HepG2 (cell line): ENCODE results near the gene RPE. TPM values are rescaled to one million over a fixed set of nuclear protein-coding genes. Genes with fewer than 3 reads are reported as not detected.

Experiments
- ATAC-seq: fragments of 200-7000 bp; cut with Tn5 transposase; 3 replicates; pipeline ENCODE4 v1.9.1; 2020; ENCODE audit warnings: mild to moderate bottlenecking, moderate library complexity
- BruUV-seq: library from RNA; stranded (reverse); fragments of 400-500 nt; replicated peaks from 2 replicates; lab custom pipeline; 2021; lab: Mats Ljungman, UMichigan
- CTCF ChIA-PET: fragments of 300-600 bp; formaldehyde crosslinking; extraction: SDS; loops from one replicate; lab custom pipeline; 2021; ENCODE audit warnings: low total read pairs, inconsistent platforms, low intra/inter-chr PET ratio; lab: Yijun Ruan, JAX
- POLR2A ChIA-PET: fragments of 350-600 bp; sonication (Branson Sonifier 250); formaldehyde crosslinking; loops from one replicate; lab custom pipeline; 2020; ENCODE audit warnings: antibody characterized with exemption, inconsistent platforms; lab: Yijun Ruan, JAX
- DNase-seq: peaks from one replicate; pipeline ENCODE4 v3.0.0-alpha.2; 2015; ENCODE audit warnings: low spot score
- FAIRE-seq: peaks from 3 replicates; lab custom pipeline; 2011; peaks lifted over from hg19 to GRCh38; lab: Jason Lieb, UNC
- H2AFZ ChIP-seq: one replicate; pipeline ENCODE4 v1.6.1; 2011; ENCODE audit warnings: low read length, inconsistent platforms
- H3K27ac ChIP-seq: fragments of 300-600 bp; 3 replicates; pipeline ENCODE4 v1.8.0; 2011; ENCODE audit warnings: mixed run types, mild to moderate bottlenecking, mixed read lengths, low read length, inconsistent platforms; ENCODE audit not compliant: insufficient read depth; ENCODE audit errors: extremely low read length
- H3K27me3 ChIP-seq, 2 experiments: fragments of 200-600 bp in 1 of 2; 2 replicates in 1 of 2; 3 replicates in 1 of 2; pipeline versions ENCODE4 v1.6.0 to v1.8.0; 2011; ENCODE audit warnings: low read length in 2 of 2, mild to moderate bottlenecking in 2 of 2, moderate library complexity in 2 of 2, inconsistent platforms in 1 of 2; ENCODE audit not compliant: insufficient read depth in 2 of 2, control insufficient read depth in 1 of 2
- H3K36me3 ChIP-seq, 2 experiments: fragments of 200-600 bp in 1 of 2; replicated peaks in 1 of 2; 2 replicates in 1 of 2; 3 replicates in 1 of 2; pipeline versions ENCODE4 v1.5.1 to v1.8.0; 2011; ENCODE audit warnings: low read length in 2 of 2, inconsistent platforms in 1 of 2; ENCODE audit not compliant: insufficient read depth in 2 of 2, control insufficient read depth in 1 of 2
- H3K4me1 ChIP-seq: 2 replicates; pipeline ENCODE4 v1.5.1; 2012; ENCODE audit warnings: low read length, inconsistent platforms; ENCODE audit not compliant: insufficient read depth
- H3K4me2 ChIP-seq: 2 replicates; pipeline ENCODE4 v1.6.0; 2011; ENCODE audit warnings: low read depth, low read length, inconsistent platforms
- H3K4me3 ChIP-seq, 3 experiments: fragments of 200-600 bp in 1 of 3; sonication (generic), shearing (Covaris generic) in 1 of 3; replicated peaks in 1 of 3; 2 replicates each; pipeline ENCODE4 v1.5.1; 2011 to 2016; ENCODE audit warnings: low read length in 3 of 3, inconsistent platforms in 2 of 3, low read depth in 2 of 3, mild to moderate bottlenecking in 2 of 3, control low read depth in 1 of 3, mixed read lengths in 1 of 3; ENCODE audit not compliant: insufficient read depth in 1 of 3
- H3K79me2 ChIP-seq: one replicate; pipeline ENCODE4 v1.6.1; 2011; ENCODE audit warnings: low read length, inconsistent platforms; ENCODE audit not compliant: insufficient read depth
- H3K9ac ChIP-seq: 2 replicates; pipeline ENCODE4 v1.6.0; 2011; ENCODE audit warnings: mild to moderate bottlenecking, low read depth, low read length, inconsistent platforms; ENCODE audit not compliant: insufficient read depth
- H3K9me3 ChIP-seq: 2 replicates; pipeline ENCODE4 v1.5.1; 2012; ENCODE audit warnings: mild to moderate bottlenecking, low read length
- H4K20me1 ChIP-seq: 2 replicates; pipeline ENCODE4 v1.6.0; 2011; ENCODE audit warnings: inconsistent platforms, mild to moderate bottlenecking, low read length, moderate library complexity; ENCODE audit not compliant: insufficient read depth
- AKNA ChIP-seq: sonication (generic); formaldehyde crosslinking; IDR thresholded peaks from 2 replicates; pipeline ENCODE4 v1.4.0; 2020; ENCODE audit warnings: missing genetic modification reagents, borderline replicate concordance
- CBFB ChIP-seq: sonication (generic); formaldehyde crosslinking; IDR thresholded peaks from 2 replicates; pipeline ENCODE4 v1.4.0; 2020; ENCODE audit warnings: missing genetic modification reagents
- DDIT3 ChIP-seq: sonication (generic); formaldehyde crosslinking; IDR thresholded peaks from 2 replicates; pipeline ENCODE4 v1.4.0; 2020; ENCODE audit warnings: mild to moderate bottlenecking, missing genetic modification reagents
- FOXM1 ChIP-seq: sonication (generic); formaldehyde crosslinking; IDR thresholded peaks from 2 replicates; pipeline ENCODE4 v1.5.0; 2020; ENCODE audit warnings: missing genetic modification reagents
- GMEB1 ChIP-seq: sonication (generic); formaldehyde crosslinking; IDR thresholded peaks from 2 replicates; pipeline ENCODE4 v1.5.1; 2020; ENCODE audit warnings: missing genetic modification reagents, mild to moderate bottlenecking, borderline replicate concordance
- ZNF878 ChIP-seq: sonication (generic); formaldehyde crosslinking; IDR thresholded peaks from 2 replicates; pipeline ENCODE4 v1.8.1; 2023; ENCODE audit warnings: mild to moderate bottlenecking, missing genetic modification reagents, moderate library complexity
- ZZZ3 ChIP-seq: sonication (generic); formaldehyde crosslinking; IDR thresholded peaks from 2 replicates; pipeline ENCODE4 v1.4.0; 2020; ENCODE audit warnings: missing genetic modification reagents, mild to moderate bottlenecking, borderline replicate concordance
- WGBS: methylation state at CpG from one replicate; pipeline ENCODE4 v1.1.6; 2017; ENCODE audit warnings: low lambda C conversion rate; 5-methylcytosine and 5-hydroxymethylcytosine counted together
- in situ Hi-C: cut with HindIII; loops from 2 replicates; pipeline ENCODE4 v1.10.0; 2017; ENCODE audit warnings: low pct_unique_long_range_greater_than_20kb; ENCODE audit not compliant: extremely low pct_ligation_motif_present
- intact Hi-C: fragments of 100-400 bp; cut with micrococcal nuclease; formaldehyde crosslinking; loops from one replicate; pipeline ENCODE4 v1.10.0; 2022; ENCODE audit not compliant: unreplicated experiment
- polyA plus RNA-seq, 8 experiments: library from polyadenylated mRNA; depleted of rRNA in 3 of 8; stranded (reverse) in 7 of 8; unstranded in 1 of 8; fragments of >200 nt; fragmentation: Illumina TruSeq in 4 of 8; extraction: Trizol in 4 of 8; gene quantifications; 2 replicates each; pipeline versions ENCODE4 v1.2.1 to v1.2.3, GENCODE V29; 2011 to 2016; ENCODE audit warnings: low read depth in 4 of 8, missing spikeins in 1 of 8, mixed read lengths in 1 of 8; ENCODE audit not compliant: insufficient read depth in 1 of 8
- total RNA-seq, 5 experiments: library from RNA; depleted of rRNA; stranded (reverse); fragments of >200 nt; fragmentation: Illumina TruSeq; extraction: Trizol; gene quantifications; 2 replicates each; pipeline ENCODE4 v1.2.3, GENCODE V29; 2016; ENCODE audit warnings: low read depth in 1 of 5

Gene RPE
- total and polyA plus RNA-seq, 2 of the 13 experiments (the other 11 are each of a cell fraction or from before 2014, with no cell fraction given) = 72.3 to 107 TPM

GRCh38 chr2:209985874-209986273 is 16.6 kb upstream of the RPE start:
- Histone ChIP-seq H3K9ac (no peak overlapping the region), H3K4me1 (no peaks in the 10 kb centered on the region), H3K4me2 (no peak overlapping the region), H2AFZ (no peak overlapping the region), H3K27ac (no peak overlapping the region), H3K27me3 (no peaks in the 10 kb centered on the region), H4K20me1 (no peaks in the 10 kb centered on the region), H3K79me2 (no peaks in the 10 kb centered on the region), H3K9me3 (no peaks in the 10 kb centered on the region), H3K36me3 (no peaks in the 10 kb centered on the region), H3K4me3 (no peak overlapping the region)
- POLR2A ChIA-PET = no interaction called here
- WGBS = 0% methylated on average over 3 of the region's 3 CpGs
- ATAC-seq (no peak), FAIRE-seq (no peak), DNase-seq (no peak)
- intact Hi-C loops (no loop called here), in situ Hi-C loops (no loop called here)
- TF ChIP-seq DDIT3 = no peak
- TF ChIP-seq ZZZ3 (CRISPR knock-in tag) = no peak
- CTCF ChIA-PET = no interaction called here
- BruUV-seq = no TSS peak

GRCh38 chr2:209986415-209986814 is 16.0 kb upstream of the RPE start:
- ChIA-PET CTCF (no interaction called here), POLR2A (no interaction called here)
- no TSS peak for BruUV-seq
- H3K4me1 ChIP-seq = no peaks in the 10 kb centered on the region
- H3K4me3 ChIP-seq = no peak overlapping the region
- 0% methylated on average over 2 of the region's 2 CpGs for WGBS
- no peak overlapping the region for H2AFZ ChIP-seq
- ATAC-seq (no peak), DNase-seq (no peak), FAIRE-seq (no peak)
- no peaks in the 10 kb centered on the region for H4K20me1 ChIP-seq
- H3K9ac ChIP-seq = no peak overlapping the region
- no peaks in the 10 kb centered on the region for H3K36me3 ChIP-seq
- no peaks in the 10 kb centered on the region for H3K79me2 ChIP-seq
- intact Hi-C loops (no loop called here), in situ Hi-C loops (no loop called here)
- no peaks in the 10 kb centered on the region for H3K27me3 ChIP-seq
- H3K27ac ChIP-seq = no peak overlapping the region
- H3K9me3 ChIP-seq = no peaks in the 10 kb centered on the region
- H3K4me2 ChIP-seq = no peak overlapping the region
- no peak for TF ChIP-seq AKNA (CRISPR knock-in tag)
- TF ChIP-seq GMEB1 (CRISPR knock-in tag) = no peak
- TF ChIP-seq CBFB (CRISPR knock-in tag) = no peak
- TF ChIP-seq ZNF878 (CRISPR knock-in tag) = no peak
- TF ChIP-seq FOXM1 = no peak
